ENCODE results near the gene FARP2.

The FARP2 gene

DNA sequence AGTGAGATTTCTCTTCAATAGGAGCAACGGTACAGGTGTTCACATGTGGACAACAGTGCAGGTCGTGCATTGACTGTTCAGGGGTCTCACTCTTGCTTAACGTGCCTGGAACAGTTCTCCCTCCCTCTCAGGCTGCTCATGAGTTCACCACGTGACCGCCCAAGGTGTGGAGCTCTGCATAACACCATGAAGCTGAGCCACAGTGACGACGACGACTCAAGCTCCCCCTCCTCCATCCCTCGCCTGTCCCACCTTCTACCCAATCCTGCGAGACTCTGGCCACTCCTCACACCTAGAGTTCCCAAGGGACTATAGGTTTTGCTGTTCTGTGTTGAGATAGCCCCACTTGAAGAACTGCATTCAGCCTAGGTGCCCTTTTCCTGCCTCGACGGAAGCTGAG is 109.5 kb downstream of the FARP2 start:
- TF ChIP-seq, protein P1, sequence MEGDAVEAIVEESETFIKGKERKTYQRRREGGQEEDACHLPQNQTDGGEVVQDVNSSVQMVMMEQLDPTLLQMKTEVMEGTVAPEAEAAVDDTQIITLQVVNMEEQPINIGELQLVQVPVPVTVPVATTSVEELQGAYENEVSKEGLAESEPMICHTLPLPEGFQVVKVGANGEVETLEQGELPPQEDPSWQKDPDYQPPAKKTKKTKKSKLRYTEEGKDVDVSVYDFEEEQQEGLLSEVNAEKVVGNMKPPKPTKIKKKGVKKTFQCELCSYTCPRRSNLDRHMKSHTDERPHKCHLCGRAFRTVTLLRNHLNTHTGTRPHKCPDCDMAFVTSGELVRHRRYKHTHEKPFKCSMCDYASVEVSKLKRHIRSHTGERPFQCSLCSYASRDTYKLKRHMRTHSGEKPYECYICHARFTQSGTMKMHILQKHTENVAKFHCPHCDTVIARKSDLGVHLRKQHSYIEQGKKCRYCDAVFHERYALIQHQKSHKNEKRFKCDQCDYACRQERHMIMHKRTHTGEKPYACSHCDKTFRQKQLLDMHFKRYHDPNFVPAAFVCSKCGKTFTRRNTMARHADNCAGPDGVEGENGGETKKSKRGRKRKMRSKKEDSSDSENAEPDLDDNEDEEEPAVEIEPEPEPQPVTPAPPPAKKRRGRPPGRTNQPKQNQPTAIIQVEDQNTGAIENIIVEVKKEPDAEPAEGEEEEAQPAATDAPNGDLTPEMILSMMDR (IDR thresholded peaks at IDR 0.05; ENCODE audit: control insufficient read depth, extremely low read depth, insufficient read depth) = no peak
- no peak overlapping the region for H3K4me3 ChIP-seq (ENCODE audit: low read depth, low read length)
- no peak for DNase-seq (ENCODE audit: low read depth)

DNA sequence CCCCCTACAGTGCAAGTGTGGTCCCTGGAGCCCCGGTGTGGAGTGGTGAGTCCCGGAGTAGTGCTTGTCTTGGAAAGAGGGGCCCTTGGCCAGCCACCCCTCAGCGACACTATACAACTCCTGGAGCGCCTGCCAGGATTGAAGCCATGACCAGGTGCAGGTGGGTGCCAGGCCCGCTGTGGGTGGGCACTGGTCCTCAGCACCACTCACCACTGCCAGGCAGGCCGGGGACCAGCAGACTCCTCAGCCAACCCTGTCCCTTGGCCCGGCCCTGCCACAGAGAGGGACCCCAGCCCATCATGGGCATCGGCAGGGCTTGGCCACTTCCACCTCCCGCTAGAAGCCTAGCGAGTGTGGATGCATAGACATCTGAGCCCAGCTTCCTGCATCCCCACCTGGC is 110.1 kb downstream of the FARP2 start:
- TF ChIP-seq, protein P1 (IDR thresholded peaks at IDR 0.05; ENCODE audit: control insufficient read depth, extremely low read depth, insufficient read depth) = no peak
- no peak for DNase-seq (ENCODE audit: low read depth)
- no peak overlapping the region for H3K4me3 ChIP-seq (ENCODE audit: low read depth, low read length)

- DNase-seq (ENCODE audit: low read depth) = no peak
- TF ChIP-seq, protein P1 (IDR thresholded peaks at IDR 0.05; ENCODE audit: control insufficient read depth, extremely low read depth, insufficient read depth) = no peak
Measured at GRCh38 chr2:241467777-241468475, 111.8 kb downstream of the FARP2 start.

DNA sequence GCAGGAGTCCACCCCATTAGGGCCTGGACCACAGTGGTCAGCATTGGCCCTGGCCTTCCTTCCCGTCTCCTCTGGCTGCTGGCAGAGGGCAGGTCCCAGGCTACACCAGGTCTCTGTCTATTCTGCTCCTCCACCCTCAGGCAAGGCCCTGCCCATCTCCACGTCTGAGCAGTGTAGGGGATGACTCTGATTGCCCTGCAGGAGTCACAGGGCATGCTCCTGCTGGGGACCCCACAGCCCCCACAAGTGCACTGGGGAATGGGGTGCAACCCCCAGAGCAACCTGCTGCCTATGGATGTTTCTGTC is 112.3 kb downstream of the FARP2 start:
- DNase-seq (ENCODE audit: low read depth) = no peak
- TF ChIP-seq, protein P1 (IDR thresholded peaks at IDR 0.05; ENCODE audit: control insufficient read depth, extremely low read depth, insufficient read depth) = no peak
- H3K4me3 ChIP-seq (ENCODE audit: low read depth, low read length) = no peak overlapping the region

More at GRCh38 chr2:241467777-241468475, 111.8 kb downstream of the FARP2 start:
- no peak overlapping the region for H3K4me3 ChIP-seq (ENCODE audit: low read depth, low read length)

GRCh38 chr2:241469746-241470145 is 113.7 kb downstream of the FARP2 start:
- no peak for DNase-seq (ENCODE audit: low read depth)
- TF ChIP-seq, protein P1 (IDR thresholded peaks at IDR 0.05; ENCODE audit: control insufficient read depth, extremely low read depth, insufficient read depth) = no peak
- no peak overlapping the region for H3K4me3 ChIP-seq (ENCODE audit: low read depth, low read length)

GRCh38 chr2:241473399-241473798 is 117.3 kb downstream of the FARP2 start:
- TF ChIP-seq, protein P1 (IDR thresholded peaks at IDR 0.05; ENCODE audit: control insufficient read depth, extremely low read depth, insufficient read depth) = no peak
- no peak overlapping the region for H3K4me3 ChIP-seq (ENCODE audit: low read depth, low read length)

GRCh38 chr2:241475267-241475666 is 119.2 kb downstream of the FARP2 start:
- no peak overlapping the region for H3K4me3 ChIP-seq (ENCODE audit: low read depth, low read length)
- TF ChIP-seq, protein P1 (IDR thresholded peaks at IDR 0.05; ENCODE audit: control insufficient read depth, extremely low read depth, insufficient read depth) = no peak
- DNase-seq (ENCODE audit: low read depth) = no peak

More at GRCh38 chr2:241473399-241473798, 117.3 kb downstream of the FARP2 start:
- DNase-seq (ENCODE audit: low read depth) = no peak

All from LNCaP clone FGC (cell line).